H1 (cell line): Measurements from ENCODE around the gene MECR. TPM values are rescaled to one million over a fixed set of nuclear protein-coding genes. Genes with fewer than 3 reads are reported as not detected.
A peak's percentile ranks its signal among the peaks of the same experiment; 100 is the strongest.

Experiments
- CTCF ChIA-PET: fragments of 300-600 bp; sonication (Branson Sonifier 250); formaldehyde crosslinking; loops from one replicate; lab custom pipeline; 2021; ENCODE audit not compliant: partially characterized antibody; lab: Charles Lee
- POLR2A ChIA-PET: fragments of 300-600 bp; sonication (Branson Sonifier 250); formaldehyde crosslinking; loops from one replicate; lab custom pipeline; 2021; ENCODE audit warnings: inconsistent platforms; ENCODE audit not compliant: partially characterized antibody; lab: Charles Lee
- DNase-seq, 2 experiments: peaks; one replicate each; pipeline versions ENCODE4 v3.0.0 to v3.0.0-alpha.2; 2010 to 2022; ENCODE audit warnings: low spot score in 2 of 2, low read depth in 1 of 2, mixed read lengths in 1 of 2
- FAIRE-seq: peaks from 2 replicates; lab custom pipeline; 2011; peaks lifted over from hg19 to GRCh38; lab: Jason Lieb, UNC
- H2AFZ ChIP-seq: 2 replicates; pipeline ENCODE4 v1.8.1; 2012; ENCODE audit warnings: low read length, inconsistent platforms
- H2AK5ac ChIP-seq: 2 replicates; pipeline ENCODE4 v1.6.1; 2013; ENCODE audit warnings: low read depth, low read length
- H2BK120ac ChIP-seq: replicated peaks from 2 replicates; pipeline ENCODE3; 2013; ENCODE audit warnings: low read depth, low read length, inconsistent platforms
- H2BK12ac ChIP-seq: 2 replicates; pipeline ENCODE4 v1.6.1; 2013; ENCODE audit warnings: low read depth, low read length
- H2BK15ac ChIP-seq: 2 replicates; pipeline ENCODE4 v1.6.1; 2013; ENCODE audit warnings: low read length
- H2BK20ac ChIP-seq: 2 replicates; pipeline ENCODE4 v1.6.1; 2013; ENCODE audit warnings: low read length
- H2BK5ac ChIP-seq: 2 replicates; pipeline ENCODE4 v1.6.1; 2013; ENCODE audit warnings: low read depth, low read length
- H3K14ac ChIP-seq: 2 replicates; pipeline ENCODE4 v1.6.1; 2013; ENCODE audit warnings: inconsistent platforms; ENCODE audit not compliant: insufficient read length
- H3K18ac ChIP-seq: 2 replicates; pipeline ENCODE4 v1.6.1; 2013; ENCODE audit warnings: low read length; ENCODE audit errors: extremely low read depth
- H3K23ac ChIP-seq: 2 replicates; pipeline ENCODE4 v1.6.1; 2013; ENCODE audit warnings: inconsistent platforms; ENCODE audit not compliant: insufficient read length
- H3K23me2 ChIP-seq: 2 replicates; pipeline ENCODE4 v1.6.1; 2013; ENCODE audit warnings: low read depth, low read length
- H3K27ac ChIP-seq: 2 replicates; pipeline ENCODE4 v1.6.1; 2011; ENCODE audit warnings: low read depth, low read length, inconsistent platforms
- H3K27me3 ChIP-seq, 4 experiments: replicated peaks in 1 of 4; 1 replicate in 1 of 4; 2 replicates in 3 of 4; pipeline versions ENCODE4 v1.6.1 to v1.8.1; 2011 to 2013; ENCODE audit warnings: low read length in 3 of 4, mild to moderate bottlenecking in 3 of 4, inconsistent platforms in 2 of 4, mixed read lengths in 2 of 4, moderate library complexity in 1 of 4; ENCODE audit not compliant: control insufficient read depth in 3 of 4, insufficient read depth in 3 of 4; ENCODE audit errors: extremely low read depth in 1 of 4
- H3K36me3 ChIP-seq, 4 experiments: 2 replicates each; pipeline versions ENCODE4 v1.6.1 to v1.8.1; 2011 to 2013; ENCODE audit warnings: mild to moderate bottlenecking in 4 of 4, low read length in 3 of 4, moderate library complexity in 2 of 4, control low read depth in 1 of 4, inconsistent platforms in 1 of 4; ENCODE audit not compliant: insufficient read depth in 4 of 4, control insufficient read depth in 2 of 4
- H3K4ac ChIP-seq: replicated peaks from 2 replicates; pipeline ENCODE3; 2013; ENCODE audit warnings: low read length, low read depth, mixed read lengths, inconsistent platforms; ENCODE audit not compliant: insufficient read length
- H3K4me1 ChIP-seq, 4 experiments: replicated peaks in 1 of 4; 1 replicate in 1 of 4; 2 replicates in 3 of 4; pipeline versions ENCODE4 v1.6.1 to v1.8.1; 2011 to 2013; ENCODE audit warnings: low read length in 3 of 4, inconsistent platforms in 2 of 4, mixed read lengths in 1 of 4; ENCODE audit not compliant: insufficient read depth in 4 of 4, control insufficient read depth in 3 of 4
- H3K4me2 ChIP-seq, 2 experiments: 2 replicates each; pipeline versions ENCODE4 v1.6.1 to v1.8.1; 2011 to 2013; ENCODE audit warnings: low read depth in 2 of 2, low read length in 2 of 2, control low read depth in 1 of 2, inconsistent platforms in 1 of 2, mild to moderate bottlenecking in 1 of 2; ENCODE audit not compliant: insufficient read depth in 1 of 2
- H3K4me3 ChIP-seq, 4 experiments: fragments of 200-600, 300-600 bp in 1 of 4; sonication (generic), shearing (Covaris generic), sonication (Bioruptor Twin) in 1 of 4; 2 replicates each; pipeline versions ENCODE4 v1.5.1 to v1.8.1; 2011 to 2016; ENCODE audit warnings: low read length in 4 of 4, low read depth in 3 of 4, control low read depth in 2 of 4, inconsistent platforms in 2 of 4, mild to moderate bottlenecking in 2 of 4, mixed read lengths in 1 of 4, moderate library complexity in 1 of 4; ENCODE audit not compliant: insufficient read depth in 2 of 4; ENCODE audit errors: extremely low read depth in 1 of 4
- H3K56ac ChIP-seq: replicated peaks from 2 replicates; pipeline ENCODE3; 2013; ENCODE audit warnings: low read depth, mild to moderate bottlenecking, mixed read lengths, low read length, inconsistent platforms; ENCODE audit not compliant: insufficient read length
- H3K79me1 ChIP-seq: 2 replicates; pipeline ENCODE4 v1.6.1; 2013; ENCODE audit warnings: low read depth, low read length, control low read depth
- H3K79me2 ChIP-seq, 2 experiments: 2 replicates each; pipeline versions ENCODE4 v1.6.1 to v1.8.1; 2012 to 2013; ENCODE audit warnings: low read length in 2 of 2, mild to moderate bottlenecking in 2 of 2, inconsistent platforms in 1 of 2; ENCODE audit not compliant: insufficient read depth in 2 of 2, control insufficient read depth in 1 of 2
- H3K9ac ChIP-seq, 4 experiments: replicated peaks in 1 of 4; 1 replicate in 1 of 4; 2 replicates in 3 of 4; pipeline versions ENCODE4 v1.6.1 to v1.8.1; 2011 to 2013; ENCODE audit warnings: low read depth in 3 of 4, low read length in 3 of 4, control low read depth in 2 of 4, mild to moderate bottlenecking in 2 of 4, moderate library complexity in 2 of 4, inconsistent platforms in 1 of 4; ENCODE audit errors: extremely low read depth in 1 of 4
- H3K9me3 ChIP-seq, 2 experiments: 2 replicates each; pipeline versions ENCODE4 v1.6.1 to v1.8.1; 2012 to 2013; ENCODE audit warnings: mild to moderate bottlenecking in 2 of 2, moderate library complexity in 2 of 2, control low read depth in 1 of 2, inconsistent platforms in 1 of 2, low read depth in 1 of 2, low read length in 1 of 2, mixed read lengths in 1 of 2; ENCODE audit not compliant: insufficient read depth in 2 of 2
- H4K20me1 ChIP-seq, 2 experiments: replicated peaks in 1 of 2; 2 replicates each; pipeline versions ENCODE3 to v1.8.1; 2011 to 2013; ENCODE audit warnings: inconsistent platforms in 2 of 2, low read length in 2 of 2, mild to moderate bottlenecking in 1 of 2; ENCODE audit not compliant: insufficient read depth in 2 of 2, control insufficient read depth in 1 of 2
- H4K5ac ChIP-seq: 2 replicates; pipeline ENCODE4 v1.6.1; 2013; ENCODE audit warnings: low read length, low read depth, mixed read lengths, inconsistent platforms; ENCODE audit not compliant: insufficient read length
- H4K8ac ChIP-seq: 2 replicates; pipeline ENCODE4 v1.8.0; 2013; ENCODE audit warnings: mild to moderate bottlenecking, moderate library complexity, low read length, inconsistent platforms; ENCODE audit not compliant: insufficient read depth; ENCODE audit errors: extremely low read depth
- H4K91ac ChIP-seq: replicated peaks from 2 replicates; pipeline ENCODE3; 2013; ENCODE audit warnings: low read length, mixed read lengths, inconsistent platforms; ENCODE audit not compliant: insufficient read length
- ATF2 ChIP-seq: IDR thresholded peaks from 2 replicates; pipeline ENCODE4 v1.6.1; 2012; ENCODE audit warnings: low read length, inconsistent platforms
- CBX8 ChIP-seq: fragments of 300-800, 300-1000 bp; sonication (generic); IDR thresholded peaks from 2 replicates; pipeline ENCODE4 v1.7.1; 2016; ENCODE audit warnings: low read depth, low read length, borderline replicate concordance
- CHD1 ChIP-seq: IDR thresholded peaks from 2 replicates; pipeline ENCODE4 v1.6.1; 2012; ENCODE audit warnings: low read depth, low read length, improper control_type of control experiment
- EGR1 ChIP-seq: IDR thresholded peaks from 2 replicates; pipeline ENCODE4 v1.6.1; 2011; ENCODE audit warnings: low read depth, low read length, borderline replicate concordance
- EZH2 ChIP-seq: fragments of 200-600 bp; sonication (generic); IDR thresholded peaks from 2 replicates; pipeline ENCODE4 v1.7.1; 2012; ENCODE audit warnings: low read depth, mild to moderate bottlenecking, moderate library complexity, low read length, inconsistent platforms; ENCODE audit not compliant: severe bottlenecking
- PHF8 ChIP-seq: fragments of 200-600 bp; sonication (generic); conservative IDR thresholded peaks from 2 replicates; pipeline ENCODE4 v1.7.1; 2012; ENCODE audit warnings: low read depth, mild to moderate bottlenecking, inconsistent platforms, low read length, moderate library complexity
- RXRA ChIP-seq: IDR thresholded peaks from 2 replicates; pipeline ENCODE4 v1.6.1; 2011; ENCODE audit warnings: low read depth, mild to moderate bottlenecking, low read length, moderate library complexity; ENCODE audit not compliant: insufficient read depth
- SAP30 ChIP-seq: fragments of 300-600 bp; sonication (generic); IDR thresholded peaks from 2 replicates; pipeline ENCODE4 v1.7.1; 2012; ENCODE audit warnings: low read length, moderate library complexity, mild to moderate bottlenecking, inconsistent platforms; ENCODE audit not compliant: insufficient read depth, insufficient replicate concordance
- TAF7 ChIP-seq: optimal IDR thresholded peaks from 2 replicates; pipeline ENCODE3; 2011; ENCODE audit warnings: low read depth, mild to moderate bottlenecking, inconsistent platforms, low read length, moderate library complexity, borderline replicate concordance
- WGBS, 2 experiments: shearing (Covaris generic) in 1 of 2; methylation state at CpG; one replicate each; pipeline versions ENCODE4 v1.1.6 to v1.1.7; 2013 to 2015; ENCODE audit warnings: low lambda C conversion rate in 2 of 2, mixed read lengths in 2 of 2, inconsistent platforms in 1 of 2, low coverage in 1 of 2, missing lambda C conversion rate in 1 of 2; ENCODE audit not compliant: insufficient replicate concordance in 2 of 2, insufficient coverage in 1 of 2, insufficient read length in 1 of 2; ENCODE audit errors: extremely low coverage in 1 of 2, missing lambda C conversion rate in 1 of 2; 5-methylcytosine and 5-hydroxymethylcytosine counted together
- polyA plus RNA-seq, 7 experiments: library from polyadenylated mRNA; depleted of rRNA in 3 of 7; stranded (reverse) in 5 of 7; unstranded in 2 of 7; fragments of >200 nt in 5 of 7; fragments of 200-250 nt in 2 of 7; gene quantifications; 1 replicate in 5 of 7; 2 replicates in 1 of 7; 4 replicates in 1 of 7; pipeline versions ENCODE4 v1.2.1 to v1.2.3, GENCODE V29; 2011 to 2013; ENCODE audit warnings: missing spikeins in 2 of 7, mixed read lengths in 2 of 7
- total RNA-seq: library from RNA; stranded (reverse); fragmentation: NEBNext Ultra II Directional; extraction: Animal tissue kit (Norgen Biotek cat#: 25700); gene quantifications from 2 replicates; pipeline ENCODE4 v1.2.1, GENCODE V29; 2021
- TF ChIP-seq, protein P1 (sequence below): IDR thresholded peaks from 2 replicates; pipeline ENCODE4 v1.6.1; 2011; ENCODE audit warnings: low read length, improper control_type of control experiment

MECR gene
- total and polyA plus RNA-seq, 2 of the 8 experiments (the other 6 are each of a cell fraction or from before 2014, with no cell fraction given), result 24.2 to 24.4 TPM

DNA sequence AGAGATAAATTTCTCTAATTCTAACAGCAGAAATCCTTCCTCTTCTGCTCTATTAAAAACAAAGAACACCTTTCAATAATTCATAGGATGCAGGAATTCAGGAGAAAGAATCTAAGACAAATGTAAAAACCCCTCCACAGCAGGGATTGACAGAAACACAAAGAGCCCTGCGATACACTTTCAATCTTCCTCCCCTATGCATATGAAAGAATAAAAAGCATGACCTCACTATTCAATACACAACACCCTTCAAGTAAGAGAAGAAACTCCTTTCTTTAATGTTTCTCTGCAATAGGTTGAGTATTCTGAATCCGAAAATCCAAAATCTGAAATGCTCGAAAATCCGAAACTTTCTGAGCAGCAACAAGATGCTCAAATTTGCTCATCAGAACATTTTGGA lies 66.1 kb downstream of the MECR start:
- Histone ChIP-seq H3K23ac (no peak overlapping the region), H2BK20ac (no peak overlapping the region), H3K79me2 (peaks cover 10 to 86% of the 10 kb centered on the region in 2 experiments), H3K36me3 (peaks cover 0 to 37% (median 4%) of the 10 kb centered on the region in 4 experiments; a peak in 5 of 8 replicates), H3K4me2 (peak overlapping the region; percentile 15 to 51), H4K8ac (no peak overlapping the region), H2BK15ac (no peak overlapping the region), H3K4me1 (peaks cover 15 to 37% (median 20%) of the 10 kb centered on the region in 4 experiments), H4K20me1 (peaks cover 0 to 11% of the 10 kb centered on the region in 2 experiments), H3K4me3 (peak overlapping the region in 1 of 4 experiments; percentile 43; a peak in 2 of 8 replicates), H4K5ac (peak overlapping the region; percentile 70), H3K9ac (no peak overlapping the region), H2BK12ac (no peak overlapping the region), H3K9me3 (no peaks in the 10 kb centered on the region), H4K91ac (no peak overlapping the region), H2AFZ (no peak overlapping the region), H3K56ac (no peak overlapping the region), H3K23me2 (no peaks in the 10 kb centered on the region), H3K27ac (peak overlapping the region; percentile 18; the same call in 1 of the 2 replicates), H3K14ac (no peak overlapping the region), H3K4ac (no peak overlapping the region), H2BK120ac (peak overlapping the region; percentile 25), H3K27me3 (no peaks in the 10 kb centered on the region), H3K18ac (no peak overlapping the region), H2AK5ac (no peak overlapping the region), H2BK5ac (no peak overlapping the region), H3K79me1 (peaks cover 4% of the 10 kb centered on the region)
- DNase-seq, result peak in 1 of 2 experiments; percentile 13
- FAIRE-seq, result no peak
- 11% methylated on average over 4 of the region's 4 CpGs; no CpG with 5 or more reads in 1 of the 2 experiments for WGBS, 2 experiments
- ChIA-PET CTCF (interaction anchor here (1.5 kb wide), 1 partner anchor 23 kb away, joined by 3 read pairs; no protein-coding TSS in a partner anchor), POLR2A (interaction anchor here (1.0 to 1.3 kb wide), 5 partner anchors 10 to 33 kb away, joined by 3 to 8 read pairs (median 4); partner anchors contain the start of gene SRSF4)
- TF ChIP-seq RXRA (no peak), CHD1 (no peak), SAP30 (no peak), PHF8 (no peak), ATF2 (peak; percentile 89), TAF7 (no peak), EGR1 (no peak), CBX8 (no peak), EZH2 (no peak)
- TF ChIP-seq, protein P1, sequence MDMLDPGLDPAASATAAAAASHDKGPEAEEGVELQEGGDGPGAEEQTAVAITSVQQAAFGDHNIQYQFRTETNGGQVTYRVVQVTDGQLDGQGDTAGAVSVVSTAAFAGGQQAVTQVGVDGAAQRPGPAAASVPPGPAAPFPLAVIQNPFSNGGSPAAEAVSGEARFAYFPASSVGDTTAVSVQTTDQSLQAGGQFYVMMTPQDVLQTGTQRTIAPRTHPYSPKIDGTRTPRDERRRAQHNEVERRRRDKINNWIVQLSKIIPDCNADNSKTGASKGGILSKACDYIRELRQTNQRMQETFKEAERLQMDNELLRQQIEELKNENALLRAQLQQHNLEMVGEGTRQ, result no peak
